Calu3 (cell line): ENCODE data around the gene DPEP3. TPM values are rescaled to one million over a fixed set of nuclear protein-coding genes. Genes with fewer than 3 reads are reported as not detected.

Experiments
- BruUV-seq: library from RNA; stranded (reverse); fragments of 400-500 nt; replicated peaks from 2 replicates; lab custom pipeline; 2021; lab: Mats Ljungman, UMichigan
- CTCF ChIA-PET: fragments of 300-600 bp; sonication (Branson Sonifier 250); formaldehyde crosslinking; loops from one replicate; lab custom pipeline; 2022; ENCODE audit warnings: antibody characterized with exemption; lab: Charles Lee
- DNase-seq: peaks from one replicate; pipeline ENCODE4 v3.0.0; 2022
- H3K27ac Mint-ChIP-seq: one replicate; pipeline ENCODE4 v1.8.0; 2022; ENCODE audit warnings: mixed read lengths; ENCODE audit not compliant: unreplicated experiment
- H3K27me3 Mint-ChIP-seq: one replicate; pipeline ENCODE4 v1.8.0; 2022; ENCODE audit warnings: mixed read lengths; ENCODE audit not compliant: unreplicated experiment
- H3K36me3 Mint-ChIP-seq: one replicate; pipeline ENCODE4 v1.8.0; 2022; ENCODE audit warnings: mild to moderate bottlenecking, moderate library complexity, mixed read lengths; ENCODE audit not compliant: insufficient read depth, unreplicated experiment
- H3K4me1 Mint-ChIP-seq: one replicate; pipeline ENCODE4 v1.8.0; 2022; ENCODE audit warnings: mild to moderate bottlenecking, low read depth, mixed read lengths; ENCODE audit not compliant: unreplicated experiment
- H3K4me3 Mint-ChIP-seq: one replicate; pipeline ENCODE4 v1.8.0; 2022; ENCODE audit warnings: mild to moderate bottlenecking, low read depth, moderate library complexity, mixed read lengths; ENCODE audit not compliant: unreplicated experiment
- H3K9me3 Mint-ChIP-seq: one replicate; pipeline ENCODE4 v1.8.0; 2022; ENCODE audit warnings: low read depth, mixed read lengths; ENCODE audit not compliant: unreplicated experiment
- CTCF ChIP-seq: fragments of 200-600 bp; IDR thresholded peaks from one replicate; pipeline ENCODE4 v1.8.0; 2022; ENCODE audit warnings: antibody characterized with exemption; ENCODE audit not compliant: unreplicated experiment
- intact Hi-C: fragments of 100-400 bp; cut with micrococcal nuclease; formaldehyde crosslinking; loops from one replicate; pipeline ENCODE4 v1.10.0; 2022; ENCODE audit not compliant: unreplicated experiment
- total RNA-seq: library from RNA; stranded (reverse); gene quantifications from 2 replicates; pipeline ENCODE4 v1.2.3, GENCODE V29; 2022

DPEP3 gene
- total RNA-seq, 1 experiment from 2014 or later, result not detected

- H3K4me3 Mint-ChIP-seq, result peak overlapping the region; percentile 51
- no peaks in the 10 kb centered on the region for H3K36me3 Mint-ChIP-seq
- H3K4me1 Mint-ChIP-seq, result peaks cover 6% of the 10 kb centered on the region
- DNase-seq, result no peak
- no peak overlapping the region for H3K27ac Mint-ChIP-seq
- H3K9me3 Mint-ChIP-seq, result no peaks in the 10 kb centered on the region
- H3K27me3 Mint-ChIP-seq, result peaks cover 30% of the 10 kb centered on the region
- no TSS peak for BruUV-seq
- intact Hi-C loops, result loop anchor here (1.0 to 10.0 kb wide), 2 partner anchors 48 to 232 kb away; no protein-coding TSS in a partner anchor
- CTCF ChIA-PET, result no interaction called here
- TF ChIP-seq CTCF, result no peak
Measured at GRCh38 chr16:67992661-67993206, 12.4 kb upstream of the DPEP3 start.

- H3K4me1 Mint-ChIP-seq, result peaks cover 9% of the 10 kb centered on the region
- BruUV-seq, result no TSS peak
- intact Hi-C loops, result loop anchor here (10.0 kb wide), 1 partner anchor 235 kb away; no protein-coding TSS in a partner anchor
- no peak overlapping the region for H3K4me3 Mint-ChIP-seq
- no peaks in the 10 kb centered on the region for H3K9me3 Mint-ChIP-seq
- CTCF ChIA-PET, result no interaction called here
- H3K36me3 Mint-ChIP-seq, result no peaks in the 10 kb centered on the region
- TF ChIP-seq CTCF, result no peak
- H3K27me3 Mint-ChIP-seq, result peaks cover 34% of the 10 kb centered on the region
- no peak for DNase-seq
- H3K27ac Mint-ChIP-seq, result no peak overlapping the region
Measured at GRCh38 chr16:67990018-67990386, 9.7 kb upstream of the DPEP3 start.

GRCh38 chr16:67989322-67990017 is 9.2 kb upstream of the DPEP3 start:
- CTCF ChIA-PET, result no interaction called here
- H3K9me3 Mint-ChIP-seq, result no peaks in the 10 kb centered on the region
- BruUV-seq, result no TSS peak
- H3K4me3 Mint-ChIP-seq, result no peak overlapping the region
- H3K27ac Mint-ChIP-seq, result no peak overlapping the region
- intact Hi-C loops, result loop anchor here (10.0 kb wide), 1 partner anchor 235 kb away; no protein-coding TSS in a partner anchor
- no peak for TF ChIP-seq CTCF
- H3K4me1 Mint-ChIP-seq, result peaks cover 13% of the 10 kb centered on the region
- no peaks in the 10 kb centered on the region for H3K36me3 Mint-ChIP-seq
- H3K27me3 Mint-ChIP-seq, result peaks cover 34% of the 10 kb centered on the region
- DNase-seq, result no peak

- peaks cover 11% of the 10 kb centered on the region for H3K4me1 Mint-ChIP-seq
- intact Hi-C loops, result no loop called here
- no peak for DNase-seq
- CTCF ChIA-PET, result no interaction called here
- H3K4me3 Mint-ChIP-seq, result no peak overlapping the region
- H3K9me3 Mint-ChIP-seq, result no peaks in the 10 kb centered on the region
- H3K27ac Mint-ChIP-seq, result no peak overlapping the region
- no TSS peak for BruUV-seq
- TF ChIP-seq CTCF, result no peak
- H3K27me3 Mint-ChIP-seq, result peaks cover 34% of the 10 kb centered on the region
- no peaks in the 10 kb centered on the region for H3K36me3 Mint-ChIP-seq
Measured at GRCh38 chr16:67988675-67989074, 8.4 kb upstream of the DPEP3 start.
